Hepatocyte (in vitro differentiated cells): ENCODE results near the gene PTPRN2.

Source experiments
- EZH2 ChIP-seq: fragments of 200-600 bp; sonication (generic); IDR thresholded peaks from 2 replicates; pipeline ENCODE4 v1.6.1; 2016; ENCODE audit warnings: antibody characterized with exemption, mild to moderate bottlenecking, borderline replicate concordance
- EZH2phosphoT487 ChIP-seq: fragments of 200-600 bp; sonication (generic); IDR thresholded peaks from one replicate; pipeline ENCODE4 v1.6.1; 2018; ENCODE audit warnings: antibody characterized with exemption, mild to moderate bottlenecking, low read depth, moderate library complexity; ENCODE audit not compliant: unreplicated experiment, severe bottlenecking
- TF ChIP-seq, protein P1 (sequence below): fragments of 200-600 bp; sonication (generic); IDR thresholded peaks from 2 replicates; pipeline ENCODE4 v1.5.1; 2016; ENCODE audit warnings: antibody characterized with exemption, mild to moderate bottlenecking; ENCODE audit not compliant: poor library complexity

DNA sequence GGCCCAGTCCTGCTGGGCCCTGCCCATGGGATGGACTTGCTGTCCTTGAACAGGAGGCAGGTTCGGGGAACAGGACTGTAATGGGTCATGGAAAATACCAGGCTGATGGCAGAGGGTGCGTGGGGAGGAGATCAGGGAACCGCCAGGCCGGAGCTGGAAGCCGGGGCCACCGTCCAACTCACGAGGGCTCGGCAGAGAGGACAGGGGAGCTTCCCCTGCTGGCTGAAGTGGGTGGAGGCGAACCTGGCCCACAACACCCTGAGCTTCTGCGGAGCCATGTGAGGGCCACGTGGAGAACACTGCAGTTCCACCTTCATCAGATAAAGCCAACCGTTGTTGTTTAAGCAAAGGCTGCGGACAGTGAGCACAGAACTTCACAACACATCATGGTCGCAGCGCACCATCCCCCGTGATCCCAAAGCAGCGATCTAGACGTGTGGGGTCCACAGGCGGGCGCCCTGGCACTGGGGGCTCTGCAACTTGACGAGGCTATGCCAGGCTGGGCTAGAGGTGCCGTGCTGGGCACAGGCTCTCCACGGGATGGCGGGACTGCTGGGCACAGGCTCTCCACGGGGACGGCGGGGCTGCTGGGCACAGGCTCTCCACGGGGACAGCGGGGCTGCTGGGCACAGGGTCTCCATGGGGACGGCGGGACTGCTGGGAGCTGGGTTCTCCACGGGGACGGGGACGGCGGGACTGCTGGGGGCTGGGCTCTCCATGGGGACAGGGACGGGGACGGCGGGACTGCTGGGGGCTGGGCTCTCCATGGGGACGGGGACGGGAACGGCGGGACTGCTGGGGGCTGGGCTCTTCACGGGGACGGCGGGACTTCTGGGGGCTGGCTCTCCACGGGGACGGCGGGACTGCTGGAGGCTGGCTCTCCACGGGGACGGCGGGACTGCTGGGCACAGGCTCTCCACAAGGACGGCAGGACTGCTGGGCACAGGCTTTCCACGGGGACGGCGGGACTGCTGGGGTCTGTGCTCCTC is 777.5 kb downstream of the PTPRN2 start:
- TF ChIP-seq EZH2, result no peak
- TF ChIP-seq, protein P1, sequence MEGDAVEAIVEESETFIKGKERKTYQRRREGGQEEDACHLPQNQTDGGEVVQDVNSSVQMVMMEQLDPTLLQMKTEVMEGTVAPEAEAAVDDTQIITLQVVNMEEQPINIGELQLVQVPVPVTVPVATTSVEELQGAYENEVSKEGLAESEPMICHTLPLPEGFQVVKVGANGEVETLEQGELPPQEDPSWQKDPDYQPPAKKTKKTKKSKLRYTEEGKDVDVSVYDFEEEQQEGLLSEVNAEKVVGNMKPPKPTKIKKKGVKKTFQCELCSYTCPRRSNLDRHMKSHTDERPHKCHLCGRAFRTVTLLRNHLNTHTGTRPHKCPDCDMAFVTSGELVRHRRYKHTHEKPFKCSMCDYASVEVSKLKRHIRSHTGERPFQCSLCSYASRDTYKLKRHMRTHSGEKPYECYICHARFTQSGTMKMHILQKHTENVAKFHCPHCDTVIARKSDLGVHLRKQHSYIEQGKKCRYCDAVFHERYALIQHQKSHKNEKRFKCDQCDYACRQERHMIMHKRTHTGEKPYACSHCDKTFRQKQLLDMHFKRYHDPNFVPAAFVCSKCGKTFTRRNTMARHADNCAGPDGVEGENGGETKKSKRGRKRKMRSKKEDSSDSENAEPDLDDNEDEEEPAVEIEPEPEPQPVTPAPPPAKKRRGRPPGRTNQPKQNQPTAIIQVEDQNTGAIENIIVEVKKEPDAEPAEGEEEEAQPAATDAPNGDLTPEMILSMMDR, result no peak
- no peak for TF ChIP-seq EZH2phosphoT487
